DMS 273 (cell line): Measurements from ENCODE around the gene NUP98.
A peak's percentile ranks its signal among the peaks of the same experiment; 100 is the strongest.

ENCODE experiments used
- DNase-seq: peaks from one replicate; lab custom pipeline; 2025; ENCODE audit not compliant: unreplicated experiment; lab: John Stamatoyannopoulos, UW

Gene NUP98

GRCh38 chr11:3797329-3798090, at the start of gene NUP98:
Gene NUP98 (minus strand): TSS chr11:3797554. CDS start chr11:3782117, 15,437 bp downstream.
- peak; percentile 99 for DNase-seq

- no peak for DNase-seq
Measured at GRCh38 chr11:3845670-3846069, 48.3 kb upstream of the NUP98 start.

- DNase-seq, result no peak
Measured at GRCh38 chr11:3845246-3845645, 47.9 kb upstream of the NUP98 start.

- no peak for DNase-seq
Measured at GRCh38 chr11:3843326-3843725, 46.0 kb upstream of the NUP98 start.

- peak; percentile 85 for DNase-seq
Measured at GRCh38 chr11:3841426-3842350, 44.3 kb upstream of the NUP98 start.

GRCh38 chr11:3840870-3841425, 43.6 kb upstream of the NUP98 start, which contains the start of gene RHOG:
Gene RHOG (minus strand): TSS chr11:3840959. CDS start chr11:3828138, 12,821 bp downstream.
- DNase-seq, result peak; percentile 78

- peak; percentile 35 for DNase-seq
Measured at GRCh38 chr11:3840004-3840869, 42.9 kb upstream of the NUP98 start.

GRCh38 chr11:3838504-3838903, 41.1 kb upstream of the NUP98 start:
- DNase-seq, result no peak

- DNase-seq, result no peak
Measured at GRCh38 chr11:3837793-3838192, 40.4 kb upstream of the NUP98 start.

- no peak for DNase-seq
Measured at GRCh38 chr11:3836903-3837302, 39.5 kb upstream of the NUP98 start.

- DNase-seq, result no peak
Measured at GRCh38 chr11:3835751-3836150, 38.4 kb upstream of the NUP98 start.

GRCh38 chr11:3834664-3835461, 37.5 kb upstream of the NUP98 start:
- no peak for DNase-seq

- DNase-seq, result no peak
Measured at GRCh38 chr11:3834349-3834663, 37.0 kb upstream of the NUP98 start.

- DNase-seq, result no peak
Measured at GRCh38 chr11:3833449-3833848, 36.1 kb upstream of the NUP98 start.

- no peak for DNase-seq
Measured at GRCh38 chr11:3832816-3833215, 35.5 kb upstream of the NUP98 start.

GRCh38 chr11:3831378-3832239, 34.3 kb upstream of the NUP98 start:
- DNase-seq, result no peak

GRCh38 chr11:3830730-3831129, 33.4 kb upstream of the NUP98 start:
- no peak for DNase-seq

- DNase-seq, result no peak
Measured at GRCh38 chr11:3830088-3830487, 32.7 kb upstream of the NUP98 start.
